OCI-M1 (cell line): Measurements from ENCODE around the gene ITPR3.

Experiments used
- DNase-seq: peaks from one replicate; lab custom pipeline; 2025; lab: John Stamatoyannopoulos, UW

ITPR3 gene

GRCh38 chr6:33638556-33638955 lies 17.4 kb downstream of the ITPR3 start:
- no peak for DNase-seq

- DNase-seq: no peak
Measured at GRCh38 chr6:33639559-33639958, 18.4 kb downstream of the ITPR3 start.

- DNase-seq: no peak
Measured at GRCh38 chr6:33640361-33640760, 19.2 kb downstream of the ITPR3 start.

- no peak for DNase-seq
Measured at GRCh38 chr6:33641144-33641543, 20.0 kb downstream of the ITPR3 start.

- no peak for DNase-seq
Measured at GRCh38 chr6:33641602-33642001, 20.5 kb downstream of the ITPR3 start.

GRCh38 chr6:33642897-33643296 lies 21.8 kb downstream of the ITPR3 start:
- no peak for DNase-seq

GRCh38 chr6:33651403-33651802 lies 30.3 kb downstream of the ITPR3 start:
- no peak for DNase-seq

- no peak for DNase-seq
Measured at GRCh38 chr6:33652002-33652401, 30.9 kb downstream of the ITPR3 start.

GRCh38 chr6:33654831-33655554 lies 33.9 kb downstream of the ITPR3 start:
- no peak for DNase-seq

- no peak for DNase-seq
Measured at GRCh38 chr6:33656844-33657243, 35.7 kb downstream of the ITPR3 start.

GRCh38 chr6:33658982-33659689 lies 38.0 kb downstream of the ITPR3 start:
- no peak for DNase-seq

GRCh38 chr6:33659986-33660385 lies 38.9 kb downstream of the ITPR3 start:
- no peak for DNase-seq

- no peak for DNase-seq
Measured at GRCh38 chr6:33661106-33661838, 40.1 kb downstream of the ITPR3 start.

GRCh38 chr6:33662318-33662717 lies 41.2 kb downstream of the ITPR3 start:
- DNase-seq: no peak

- DNase-seq: no peak
Measured at GRCh38 chr6:33663028-33663427, 41.9 kb downstream of the ITPR3 start.

- no peak for DNase-seq
Measured at GRCh38 chr6:33663727-33664449, 42.8 kb downstream of the ITPR3 start.

- DNase-seq: no peak
Measured at GRCh38 chr6:33664506-33665057, 43.5 kb downstream of the ITPR3 start.

- no peak for DNase-seq
Measured at GRCh38 chr6:33665957-33666356, 44.8 kb downstream of the ITPR3 start.

GRCh38 chr6:33667072-33667471 lies 46.0 kb downstream of the ITPR3 start:
- no peak for DNase-seq

GRCh38 chr6:33667776-33668175 lies 46.7 kb downstream of the ITPR3 start:
- no peak for DNase-seq

- DNase-seq: no peak
Measured at GRCh38 chr6:33668328-33668727, 47.2 kb downstream of the ITPR3 start.

- no peak for DNase-seq
Measured at GRCh38 chr6:33668914-33669313, 47.8 kb downstream of the ITPR3 start.
